Measurements from ENCODE around the gene CLEC16A. TPM values are rescaled to one million over a fixed set of nuclear protein-coding genes. Genes with fewer than 3 reads are reported as not detected.

Gene CLEC16A
- total and polyA plus RNA-seq, 9 of the 15 experiments (the other 6 are each of a cell fraction or from before 2014, with no cell fraction given) = 1.00 to 22.3 (median 10.0) TPM

GRCh38 chr16:11105038-11105903 is 160.9 kb downstream of the CLEC16A start (continued):
- TF ChIP-seq ZNF318 (IDR thresholded peaks at IDR 0.05; ENCODE audit: borderline replicate concordance in 1 of 2, low read depth in 1 of 2) (peak in 1 of 2 experiments; percentile 99; a peak in 2 of 4 replicates), E2F8 (IDR thresholded peaks at IDR 0.05; ENCODE audit: low read depth, partially characterized antibody) (peak; percentile 68), ZBTB12 (CRISPR knock-in tag; IDR thresholded peaks at IDR 0.05) (peak; percentile 32; the same call in 1 of the 2 replicates), FOXA1 (IDR thresholded peaks at IDR 0.05; ENCODE audit: borderline replicate concordance) (no peak), MEF2D (tag; conservative IDR thresholded peaks at IDR 0.05; ENCODE audit: low read depth) (peak; percentile 89), PHF20 (IDR thresholded peaks at IDR 0.05; ENCODE audit: partially characterized antibody) (no peak), RNF219 (CRISPR knock-in tag; IDR thresholded peaks at IDR 0.05) (no peak), DPF2 (IDR thresholded peaks at IDR 0.05) (peak; percentile 99), ZNF445 (CRISPR knock-in tag; IDR thresholded peaks at IDR 0.05; ENCODE audit: low read depth) (no peak), CREBBP (IDR thresholded peaks at IDR 0.05; ENCODE audit: low read depth, low read length) (no peak), ZNF436 (CRISPR knock-in tag; IDR thresholded peaks at IDR 0.05) (no peak), ZNF778 (CRISPR knock-in tag; IDR thresholded peaks at IDR 0.05) (no peak)

Data from K562 (cell line).